Measurements from ENCODE around the gene KIF3C. TPM values are rescaled to one million over a fixed set of nuclear protein-coding genes. Genes with fewer than 3 reads are reported as not detected.
A peak's percentile ranks its signal among the peaks of the same experiment; 100 is the strongest.

Gene KIF3C
- polyA plus RNA-seq, 1 donor from 2014 or later: 53.6 TPM

DNA sequence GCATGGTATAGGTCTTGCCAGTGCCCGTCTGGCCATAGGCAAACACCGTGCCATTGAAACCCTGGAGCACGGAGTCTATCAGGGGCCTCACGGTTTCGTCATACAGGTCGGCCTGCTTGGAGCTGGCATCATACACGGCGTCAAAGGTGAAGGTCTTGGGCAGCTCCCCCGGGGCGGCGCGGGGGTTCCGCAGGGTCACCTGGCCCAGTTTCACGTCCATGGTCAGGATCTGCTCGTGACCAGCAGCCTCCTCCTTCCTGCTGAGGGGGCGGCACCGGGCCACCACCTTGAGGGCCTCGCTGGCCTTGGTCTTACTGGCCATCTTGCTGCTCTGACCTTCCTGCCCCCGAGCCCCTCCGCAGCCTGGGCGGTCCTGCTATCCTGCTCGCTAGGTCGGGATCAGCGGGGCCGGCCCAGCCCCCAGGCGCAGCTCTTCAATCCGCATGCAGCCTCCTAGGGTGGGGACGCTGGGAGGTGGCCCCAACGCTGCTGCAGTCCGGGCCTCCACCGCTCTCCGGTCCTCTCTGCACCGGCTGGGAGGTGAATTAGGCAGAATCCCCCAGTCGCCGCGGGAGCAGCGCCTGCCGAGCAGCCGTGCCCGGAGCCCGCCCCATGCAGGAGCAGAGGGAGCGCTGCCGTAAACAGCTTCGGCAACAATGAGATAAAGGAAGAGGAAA, 563 bp downstream of the KIF3C start:
- Histone ChIP-seq H3K9me3 (ENCODE audit: low read length) (no peaks in the 10 kb centered on the region), H2AFZ (ENCODE audit: low read depth, low read length) (peak overlapping the region; percentile 78), H4K20me1 (ENCODE audit: insufficient read depth) (no peaks in the 10 kb centered on the region), H3K4me2 (ENCODE audit: low read length) (peak overlapping the region; percentile 98), H3K79me2 (replicated peaks; ENCODE audit: insufficient read depth, low read length) (peaks cover 50% of the 10 kb centered on the region), H3K9ac (ENCODE audit: low read length) (peak overlapping the region; percentile 99), H3K27ac (ENCODE audit: low read length) (peak overlapping the region; percentile 96), H3K27me3 (ENCODE audit: insufficient read depth, low read depth, low read length) (no peaks in the 10 kb centered on the region), H3K36me3 (ENCODE audit: insufficient read depth, low read length) (peaks cover 4% of the 10 kb centered on the region), H3F3A (ENCODE audit: insufficient read depth, low read length, poor library complexity, severe bottlenecking) (no peaks in the 10 kb centered on the region), H3K9me2 (ENCODE audit: insufficient read depth, low read length) (no peaks in the 10 kb centered on the region), H3K4me3 (ENCODE audit: low read length) (peak overlapping the region; percentile 89)
- TF ChIP-seq SMC3 (conservative IDR thresholded peaks at IDR 0.05; ENCODE audit: poor library complexity): no peak
- TF ChIP-seq, protein P1, sequence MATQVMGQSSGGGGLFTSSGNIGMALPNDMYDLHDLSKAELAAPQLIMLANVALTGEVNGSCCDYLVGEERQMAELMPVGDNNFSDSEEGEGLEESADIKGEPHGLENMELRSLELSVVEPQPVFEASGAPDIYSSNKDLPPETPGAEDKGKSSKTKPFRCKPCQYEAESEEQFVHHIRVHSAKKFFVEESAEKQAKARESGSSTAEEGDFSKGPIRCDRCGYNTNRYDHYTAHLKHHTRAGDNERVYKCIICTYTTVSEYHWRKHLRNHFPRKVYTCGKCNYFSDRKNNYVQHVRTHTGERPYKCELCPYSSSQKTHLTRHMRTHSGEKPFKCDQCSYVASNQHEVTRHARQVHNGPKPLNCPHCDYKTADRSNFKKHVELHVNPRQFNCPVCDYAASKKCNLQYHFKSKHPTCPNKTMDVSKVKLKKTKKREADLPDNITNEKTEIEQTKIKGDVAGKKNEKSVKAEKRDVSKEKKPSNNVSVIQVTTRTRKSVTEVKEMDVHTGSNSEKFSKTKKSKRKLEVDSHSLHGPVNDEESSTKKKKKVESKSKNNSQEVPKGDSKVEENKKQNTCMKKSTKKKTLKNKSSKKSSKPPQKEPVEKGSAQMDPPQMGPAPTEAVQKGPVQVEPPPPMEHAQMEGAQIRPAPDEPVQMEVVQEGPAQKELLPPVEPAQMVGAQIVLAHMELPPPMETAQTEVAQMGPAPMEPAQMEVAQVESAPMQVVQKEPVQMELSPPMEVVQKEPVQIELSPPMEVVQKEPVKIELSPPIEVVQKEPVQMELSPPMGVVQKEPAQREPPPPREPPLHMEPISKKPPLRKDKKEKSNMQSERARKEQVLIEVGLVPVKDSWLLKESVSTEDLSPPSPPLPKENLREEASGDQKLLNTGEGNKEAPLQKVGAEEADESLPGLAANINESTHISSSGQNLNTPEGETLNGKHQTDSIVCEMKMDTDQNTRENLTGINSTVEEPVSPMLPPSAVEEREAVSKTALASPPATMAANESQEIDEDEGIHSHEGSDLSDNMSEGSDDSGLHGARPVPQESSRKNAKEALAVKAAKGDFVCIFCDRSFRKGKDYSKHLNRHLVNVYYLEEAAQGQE (IDR thresholded peaks at IDR 0.05; ENCODE audit: borderline replicate concordance): peak; percentile 81
- peak; percentile 17 for TF ChIP-seq RAD21 (conservative IDR thresholded peaks at IDR 0.05)

DNA sequence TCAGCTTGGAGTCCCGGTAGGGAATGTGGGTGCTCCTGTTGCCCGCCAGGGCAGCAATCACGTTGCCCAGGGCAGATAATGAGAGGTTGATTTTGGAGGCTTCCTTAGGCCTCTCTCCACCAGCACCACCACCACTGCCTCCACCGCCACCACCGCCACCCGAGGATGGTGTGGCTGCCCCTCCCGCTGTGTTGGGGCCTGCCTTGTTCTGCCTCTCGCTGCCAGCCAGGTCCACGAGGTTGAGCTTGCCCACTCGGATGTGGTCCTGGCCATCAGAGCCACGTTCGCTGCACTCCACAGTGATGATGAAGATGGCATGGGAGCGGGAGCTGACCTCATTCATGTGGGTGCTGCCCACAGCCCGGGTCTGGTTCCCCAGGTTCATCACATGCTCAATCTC, 1.3 kb downstream of the KIF3C start:
- peaks cover 58% of the 10 kb centered on the region for H3K79me2 ChIP-seq (replicated peaks; ENCODE audit: insufficient read depth, low read length)
- H3K4me2 ChIP-seq (ENCODE audit: low read length): peak overlapping the region; percentile 98
- no peaks in the 10 kb centered on the region for H4K20me1 ChIP-seq (ENCODE audit: insufficient read depth)
- TF ChIP-seq MXI1 (conservative IDR thresholded peaks at IDR 0.05; ENCODE audit: poor library complexity, severe bottlenecking) (no peak), EP300 (conservative IDR thresholded peaks at IDR 0.05; ENCODE audit: poor library complexity, severe bottlenecking) (no peak), POLR2AphosphoS5 (IDR thresholded peaks at IDR 0.05) (no peak), RAD21 (conservative IDR thresholded peaks at IDR 0.05) (no peak)
- TF ChIP-seq, protein P2, sequence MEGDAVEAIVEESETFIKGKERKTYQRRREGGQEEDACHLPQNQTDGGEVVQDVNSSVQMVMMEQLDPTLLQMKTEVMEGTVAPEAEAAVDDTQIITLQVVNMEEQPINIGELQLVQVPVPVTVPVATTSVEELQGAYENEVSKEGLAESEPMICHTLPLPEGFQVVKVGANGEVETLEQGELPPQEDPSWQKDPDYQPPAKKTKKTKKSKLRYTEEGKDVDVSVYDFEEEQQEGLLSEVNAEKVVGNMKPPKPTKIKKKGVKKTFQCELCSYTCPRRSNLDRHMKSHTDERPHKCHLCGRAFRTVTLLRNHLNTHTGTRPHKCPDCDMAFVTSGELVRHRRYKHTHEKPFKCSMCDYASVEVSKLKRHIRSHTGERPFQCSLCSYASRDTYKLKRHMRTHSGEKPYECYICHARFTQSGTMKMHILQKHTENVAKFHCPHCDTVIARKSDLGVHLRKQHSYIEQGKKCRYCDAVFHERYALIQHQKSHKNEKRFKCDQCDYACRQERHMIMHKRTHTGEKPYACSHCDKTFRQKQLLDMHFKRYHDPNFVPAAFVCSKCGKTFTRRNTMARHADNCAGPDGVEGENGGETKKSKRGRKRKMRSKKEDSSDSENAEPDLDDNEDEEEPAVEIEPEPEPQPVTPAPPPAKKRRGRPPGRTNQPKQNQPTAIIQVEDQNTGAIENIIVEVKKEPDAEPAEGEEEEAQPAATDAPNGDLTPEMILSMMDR (IDR thresholded peaks at IDR 0.05; ENCODE audit: poor library complexity, severe bottlenecking): no peak
- H3K27ac ChIP-seq (ENCODE audit: low read length): peak overlapping the region; percentile 96
- peak overlapping the region; percentile 89 for H3K4me3 ChIP-seq (ENCODE audit: low read length)
- peaks cover 7% of the 10 kb centered on the region for H3K36me3 ChIP-seq (ENCODE audit: insufficient read depth, low read length)
- no peaks in the 10 kb centered on the region for H3K9me3 ChIP-seq (ENCODE audit: low read length)
- H3K27me3 ChIP-seq (ENCODE audit: insufficient read depth, low read depth, low read length): no peaks in the 10 kb centered on the region
- no peaks in the 10 kb centered on the region for H3K9me2 ChIP-seq (ENCODE audit: insufficient read depth, low read length)
- peak overlapping the region; percentile 99 for H3K9ac ChIP-seq (ENCODE audit: low read length)
- no peak overlapping the region for H2AFZ ChIP-seq (ENCODE audit: low read depth, low read length)
- no peaks in the 10 kb centered on the region for H3F3A ChIP-seq (ENCODE audit: insufficient read depth, low read length, poor library complexity, severe bottlenecking)

All from neural cell (in vitro differentiated cells).